Spleen (tissue), 11 donors: ENCODE measurements around the gene KCNN2. TPM values are rescaled to one million over a fixed set of nuclear protein-coding genes. Genes with fewer than 3 reads are reported as not detected.

Experiments
- DNase-seq: peaks from one replicate; pipeline ENCODE4 v3.0.0-alpha.2; 2020
- H3K27ac ChIP-seq, 8 donors: fragments of 200-600 bp; sonication (generic) in 7 of 8; 1 replicate in 4 of 8; 2 replicates in 4 of 8; pipeline versions ENCODE4 v1.5.0 to v1.8.0; 2016 to 2021; ENCODE audit warnings: inconsistent platforms in 4 of 8, mild to moderate bottlenecking in 4 of 8, moderate library complexity in 1 of 8
- H3K27me3 ChIP-seq, 7 donors: fragments of 200-600 bp; sonication (generic) in 6 of 7; replicated peaks in 1 of 7; 1 replicate in 4 of 7; 2 replicates in 3 of 7; pipeline versions ENCODE4 v1.5.0 to v1.8.0; 2016 to 2021; ENCODE audit warnings: inconsistent platforms in 3 of 7, mild to moderate bottlenecking in 1 of 7
- H3K36me3 ChIP-seq, 6 donors: fragments of 200-600 bp; sonication (generic) in 5 of 6; 1 replicate in 4 of 6; 2 replicates in 2 of 6; pipeline versions ENCODE4 v1.5.0 to v1.8.0; 2016 to 2021; ENCODE audit warnings: inconsistent platforms in 2 of 6
- H3K4me1 ChIP-seq, 6 donors: fragments of 200-600 bp; sonication (generic) in 5 of 6; 1 replicate in 3 of 6; 2 replicates in 3 of 6; pipeline versions ENCODE4 v1.5.0 to v1.8.0; 2016 to 2021; ENCODE audit warnings: inconsistent platforms in 3 of 6
- H3K4me3 ChIP-seq, 8 donors: fragments of 200-600 bp; sonication (generic) in 7 of 8; 1 replicate in 4 of 8; 2 replicates in 4 of 8; pipeline versions ENCODE4 v1.5.0 to v1.8.0; 2016 to 2021; ENCODE audit warnings: inconsistent platforms in 4 of 8, mild to moderate bottlenecking in 4 of 8, moderate library complexity in 2 of 8
- H3K9me3 ChIP-seq, 8 donors: fragments of 200-600 bp; sonication (generic) in 7 of 8; 1 replicate in 4 of 8; 2 replicates in 4 of 8; pipeline versions ENCODE4 v1.5.0 to v1.8.0; 2016 to 2021; ENCODE audit warnings: inconsistent platforms in 4 of 8
- CTCF ChIP-seq, 11 experiments: fragments of 200-600 bp in 7 of 11; fragments of 450-650 bp in 4 of 11; sonication (generic) in 4 of 11; IDR thresholded peaks in 8 of 11; conservative IDR thresholded peaks in 3 of 11; 1 replicate in 7 of 11; 2 replicates in 4 of 11; pipeline versions ENCODE4 v1.4.0 to v1.8.0; 2016 to 2021; ENCODE audit warnings: antibody characterized with exemption in 11 of 11, inconsistent platforms in 4 of 11, mild to moderate bottlenecking in 1 of 11
- POLR2A ChIP-seq, 3 donors: fragments of 450-650 bp; IDR thresholded peaks; one replicate each; pipeline ENCODE4 v1.5.1; 2017; ENCODE audit warnings: antibody characterized with exemption in 3 of 3, mild to moderate bottlenecking in 1 of 3
- POLR2AphosphoS5 ChIP-seq, 3 donors: sonication (generic); formaldehyde crosslinking; IDR thresholded peaks; one replicate each; pipeline ENCODE4 v1.5.1; 2017; ENCODE audit warnings: antibody characterized with exemption in 3 of 3
- WGBS, 5 donors: extraction: QIAGEN DNeasy Blood & Tissue Kit in 3 of 5; methylation state at CpG; one replicate each; pipeline versions ENCODE4 v1.1.5 to v1.1.7; 2013 to 2018; 5-methylcytosine and 5-hydroxymethylcytosine counted together
- intact Hi-C: fragments of 100-400 bp; cut with DNase I; formaldehyde crosslinking; loops from one replicate; pipeline ENCODE4 v1.15.0; 2023; ENCODE audit warnings: low total_unique reads
- polyA plus RNA-seq, 3 donors: library from polyadenylated mRNA; stranded (reverse); fragments of 200-250 nt; gene quantifications; one replicate each; pipeline ENCODE4 v1.2.1, GENCODE V29; 2013
- total RNA-seq, 7 donors: library from RNA; depleted of rRNA in 3 of 7; stranded (reverse); fragments of >200 nt in 3 of 7; fragmentation: NEBNext Ultra II Directional in 4 of 7; extraction: Animal tissue kit (Norgen Biotek cat#: 25700) in 4 of 7; gene quantifications; one replicate each; pipeline versions ENCODE4 v1.1.0 to v1.2.1, GENCODE V29; 2016 to 2021
- donor health status: healthy with polysubstance abuse.
- donor health status: DM: no; HTN: no; CAD: no; lungs with moderate emphysema.
- donor health status: DM: no; HTN: no; CAD: no.
- donor health status: Bipolar disorder and iron deficiency.
- donor health status: healthy.
- donor health status: DM: no; HTN: no; CAD: no.
- donor health status: DM: yes; HTN: yes; CAD: no.

Gene KCNN2
- total and polyA plus RNA-seq, 10 donors = 0.20 to 1.1 (median 0.56) TPM

GRCh38 chr5:114435220-114435481 is 73.3 kb downstream of the KCNN2 start:
- Histone ChIP-seq H3K9me3 (no peaks in the 10 kb centered on the region), H3K36me3 (no peaks in the 10 kb centered on the region), H3K4me3 (no peak overlapping the region), H3K27me3 (no peaks in the 10 kb centered on the region), H3K27ac (no peak overlapping the region), H3K4me1 (no peaks in the 10 kb centered on the region)
- WGBS, 5 donors = 70 to 83% (median 78%) methylated on average over 1 of the region's 1 CpG
- no peak for DNase-seq
- TF ChIP-seq POLR2A (IDR thresholded peaks at IDR 0.05) = no peak
- no peak for TF ChIP-seq POLR2AphosphoS5 (IDR thresholded peaks at IDR 0.05)
- no peak for TF ChIP-seq CTCF (IDR thresholded peaks at IDR 0.05 in 8 of 11, conservative IDR thresholded peaks at IDR 0.05 in 3 of 11)
- intact Hi-C loops = no loop called here

- 71 to 90% (median 75%) methylated on average over 1 of the region's 1 CpG for WGBS, 5 donors
- no peaks in the 10 kb centered on the region for H3K36me3 ChIP-seq
- H3K27me3 ChIP-seq = no peaks in the 10 kb centered on the region
- H3K4me3 ChIP-seq = no peak overlapping the region
- no peaks in the 10 kb centered on the region for H3K9me3 ChIP-seq
- no peaks in the 10 kb centered on the region for H3K4me1 ChIP-seq
- H3K27ac ChIP-seq = no peak overlapping the region
- TF ChIP-seq POLR2A (IDR thresholded peaks at IDR 0.05) = no peak
- TF ChIP-seq POLR2AphosphoS5 (IDR thresholded peaks at IDR 0.05) = no peak
- no peak for TF ChIP-seq CTCF (IDR thresholded peaks at IDR 0.05 in 8 of 11, conservative IDR thresholded peaks at IDR 0.05 in 3 of 11)
- no peak for DNase-seq
- intact Hi-C loops = no loop called here
Measured at GRCh38 chr5:114435885-114436299, 74.0 kb downstream of the KCNN2 start.

- Histone ChIP-seq H3K27me3 (no peaks in the 10 kb centered on the region), H3K4me3 (no peak overlapping the region), H3K9me3 (no peaks in the 10 kb centered on the region), H3K4me1 (no peaks in the 10 kb centered on the region), H3K36me3 (no peaks in the 10 kb centered on the region), H3K27ac (no peak overlapping the region)
- TF ChIP-seq CTCF (IDR thresholded peaks at IDR 0.05 in 8 of 11, conservative IDR thresholded peaks at IDR 0.05 in 3 of 11) (no peak), POLR2AphosphoS5 (IDR thresholded peaks at IDR 0.05) (no peak)
- intact Hi-C loops = no loop called here
- WGBS, 5 donors = 57 to 73% (median 63%) methylated on average over 2 of the region's 2 CpGs
- DNase-seq = no peak
Measured at GRCh38 chr5:114437936-114438335, 76.1 kb downstream of the KCNN2 start.

- no peaks in the 10 kb centered on the region for H3K4me1 ChIP-seq
- no peaks in the 10 kb centered on the region for H3K27me3 ChIP-seq
- 80 to 94% (median 88%) methylated on average over 4 of the region's 4 CpGs for WGBS, 5 donors
- no peak overlapping the region for H3K4me3 ChIP-seq
- TF ChIP-seq POLR2AphosphoS5 (IDR thresholded peaks at IDR 0.05) = no peak
- no peak for TF ChIP-seq CTCF (IDR thresholded peaks at IDR 0.05 in 8 of 11, conservative IDR thresholded peaks at IDR 0.05 in 3 of 11)
- no peak for TF ChIP-seq POLR2A (IDR thresholded peaks at IDR 0.05)
- no peak overlapping the region for H3K27ac ChIP-seq
- no peak for DNase-seq
- no peaks in the 10 kb centered on the region for H3K36me3 ChIP-seq
- intact Hi-C loops = no loop called here
- no peaks in the 10 kb centered on the region for H3K9me3 ChIP-seq
Measured at GRCh38 chr5:114438471-114438870, 76.6 kb downstream of the KCNN2 start.
